Body of pancreas (tissue), 4 donors: ENCODE results near the gene CPT1B.

ENCODE experiments used
- CTCF ChIP-seq, 7 experiments: fragments of 450-650 bp in 4 of 7; fragments of 200-600 bp in 3 of 7; sonication (generic) in 3 of 7; IDR thresholded peaks; one replicate each; pipeline ENCODE4 v1.5.1; 2016 to 2019; ENCODE audit warnings: antibody characterized with exemption in 7 of 7
- POLR2A ChIP-seq, 3 donors: fragments of 450-650 bp; IDR thresholded peaks; one replicate each; pipeline ENCODE4 v1.6.1; 2016; ENCODE audit warnings: antibody characterized with exemption in 3 of 3, mild to moderate bottlenecking in 2 of 3

- peak in 1 of 3 donors; percentile 26 for TF ChIP-seq POLR2A (IDR thresholded peaks at IDR 0.05)
- no peak for TF ChIP-seq CTCF (IDR thresholded peaks at IDR 0.05)
Observed at GRCh38 chr22:50526834-50527801, 51.1 kb downstream of the CPT1B start.
